K562 (cell line): ENCODE results near the gene PCBD1. TPM values are rescaled to one million over a fixed set of nuclear protein-coding genes. Genes with fewer than 3 reads are reported as not detected.

Experiments
- ATF1 ChIP-seq, 2 experiments: fragments of 450-650 bp in 1 of 2; IDR thresholded peaks; 2 replicates each; pipeline ENCODE4 v1.6.1; 2016; ENCODE audit warnings: missing compliant biosample characterization in 1 of 2, missing genetic modification characterization in 1 of 2
- KLF6 ChIP-seq: fragments of 250-450 bp; sonication (Bioruptor Pico); IDR thresholded peaks from 2 replicates; pipeline ENCODE4 v1.4.0; 2020; ENCODE audit warnings: mild to moderate bottlenecking, moderate library complexity, borderline replicate concordance
- MYC ChIP-seq, 2 experiments: fragments of 250-450 bp in 1 of 2; sonication (Bioruptor Pico) in 1 of 2; IDR thresholded peaks; 2 replicates each; pipeline versions ENCODE4 v1.5.1 to v1.6.1; 2012 to 2021; ENCODE audit warnings: low read depth in 2 of 2, borderline replicate concordance in 1 of 2, improper control_type of control experiment in 1 of 2, low read length in 1 of 2, mild to moderate bottlenecking in 1 of 2, moderate library complexity in 1 of 2
- STAG1 ChIP-seq: sonication (generic); formaldehyde crosslinking; IDR thresholded peaks from 2 replicates; pipeline ENCODE4 v1.5.0; 2020; ENCODE audit warnings: missing genetic modification reagents, borderline replicate concordance
- polyA plus RNA-seq, 8 experiments: library from polyadenylated mRNA; depleted of rRNA in 4 of 8; stranded (reverse) in 5 of 8; unstranded in 3 of 8; fragments of >200 nt; fragmentation: Nextera tagmentation in 2 of 8; fragmentation: Illumina TruSeq in 1 of 8; extraction: Ambion mirVana in 2 of 8; extraction: Trizol in 1 of 8; gene quantifications; 2 replicates each; pipeline versions ENCODE4 v1.2.1 to v1.2.3, GENCODE V29; 2011 to 2014; ENCODE audit warnings: inconsistent platforms in 1 of 8, missing spikeins in 1 of 8
- total RNA-seq, 7 experiments: library from RNA; depleted of rRNA in 6 of 7; stranded (reverse); fragments of >200 nt in 6 of 7; fragmentation: Illumina TruSeq in 2 of 7; extraction: Trizol in 2 of 7; gene quantifications; 2 replicates each; pipeline versions ENCODE4 v1.2.1 to v1.2.3, GENCODE V29; 2011 to 2021; ENCODE audit warnings: low replicate concordance in 1 of 7
- TF ChIP-seq, protein P1 (sequence below): fragments of 200-800 bp; sonication (Bioruptor generic); IDR thresholded peaks from 2 replicates; pipeline ENCODE4 v1.6.1; 2016; ENCODE audit warnings: missing genetic modification characterization, missing compliant biosample characterization
- TF ChIP-seq, protein P2 (sequence below): sonication (generic); formaldehyde crosslinking; IDR thresholded peaks from 2 replicates; pipeline ENCODE4 v1.8.1; 2023; ENCODE audit warnings: mild to moderate bottlenecking, missing genetic modification reagents
- TF ChIP-seq, protein P3 (sequence below): sonication (generic); formaldehyde crosslinking; IDR thresholded peaks from 2 replicates; pipeline ENCODE4 v1.8.1; 2023; ENCODE audit warnings: missing genetic modification reagents, mild to moderate bottlenecking, borderline replicate concordance
- TF ChIP-seq, protein P4 (sequence below): IDR thresholded peaks from 2 replicates; pipeline ENCODE4 v1.6.1; 2011; ENCODE audit warnings: borderline replicate concordance, low read depth, mild to moderate bottlenecking, moderate library complexity, low read length; ENCODE audit not compliant: insufficient read depth, poor library complexity, severe bottlenecking

Gene PCBD1
- total and polyA plus RNA-seq, 9 of the 15 experiments (the other 6 are each of a cell fraction or from before 2014, with no cell fraction given): 14.6 to 109 (median 57.0) TPM

DNA sequence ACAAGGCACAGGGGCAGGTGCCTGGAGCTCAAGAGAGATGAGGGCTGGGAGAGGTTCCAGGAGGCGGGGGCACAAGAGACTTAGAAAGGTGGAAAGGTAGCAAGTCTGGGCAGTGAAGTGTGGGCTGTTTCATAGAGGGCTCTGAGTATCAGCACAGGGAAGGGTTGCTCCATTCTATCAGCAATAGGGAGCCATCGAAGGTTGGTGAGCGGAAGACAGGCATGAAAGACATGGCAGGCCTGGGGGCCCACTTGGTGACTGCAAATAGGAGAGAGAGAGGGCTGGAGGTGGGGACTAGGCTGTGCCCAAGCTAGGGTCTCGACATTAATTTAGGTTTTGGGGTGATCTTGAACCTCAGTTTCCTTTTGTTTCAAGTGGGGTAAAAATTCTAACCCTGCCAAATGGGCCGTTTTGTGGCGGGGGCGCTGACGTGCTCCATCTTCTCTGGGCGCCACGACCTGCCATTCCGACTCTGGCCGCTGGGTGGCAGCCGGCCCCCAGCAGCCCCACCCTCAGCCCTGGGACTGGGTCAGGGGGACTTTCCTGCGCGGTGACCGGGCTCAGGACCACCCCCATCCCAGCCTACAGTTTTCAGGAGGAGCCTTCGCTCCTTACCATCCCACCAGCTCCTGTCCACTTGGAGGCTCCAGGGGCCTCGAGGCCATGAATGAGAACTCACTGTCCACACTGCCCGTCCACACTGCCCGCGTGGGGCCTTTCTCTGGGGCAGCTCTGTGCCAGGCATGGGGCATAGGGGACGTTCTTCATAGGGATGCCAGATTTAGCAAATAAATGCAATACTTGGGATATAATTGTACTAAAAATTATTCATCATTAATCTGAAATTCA is 37.2 kb upstream of the PCBD1 start (continued):
- TF ChIP-seq, protein P1, sequence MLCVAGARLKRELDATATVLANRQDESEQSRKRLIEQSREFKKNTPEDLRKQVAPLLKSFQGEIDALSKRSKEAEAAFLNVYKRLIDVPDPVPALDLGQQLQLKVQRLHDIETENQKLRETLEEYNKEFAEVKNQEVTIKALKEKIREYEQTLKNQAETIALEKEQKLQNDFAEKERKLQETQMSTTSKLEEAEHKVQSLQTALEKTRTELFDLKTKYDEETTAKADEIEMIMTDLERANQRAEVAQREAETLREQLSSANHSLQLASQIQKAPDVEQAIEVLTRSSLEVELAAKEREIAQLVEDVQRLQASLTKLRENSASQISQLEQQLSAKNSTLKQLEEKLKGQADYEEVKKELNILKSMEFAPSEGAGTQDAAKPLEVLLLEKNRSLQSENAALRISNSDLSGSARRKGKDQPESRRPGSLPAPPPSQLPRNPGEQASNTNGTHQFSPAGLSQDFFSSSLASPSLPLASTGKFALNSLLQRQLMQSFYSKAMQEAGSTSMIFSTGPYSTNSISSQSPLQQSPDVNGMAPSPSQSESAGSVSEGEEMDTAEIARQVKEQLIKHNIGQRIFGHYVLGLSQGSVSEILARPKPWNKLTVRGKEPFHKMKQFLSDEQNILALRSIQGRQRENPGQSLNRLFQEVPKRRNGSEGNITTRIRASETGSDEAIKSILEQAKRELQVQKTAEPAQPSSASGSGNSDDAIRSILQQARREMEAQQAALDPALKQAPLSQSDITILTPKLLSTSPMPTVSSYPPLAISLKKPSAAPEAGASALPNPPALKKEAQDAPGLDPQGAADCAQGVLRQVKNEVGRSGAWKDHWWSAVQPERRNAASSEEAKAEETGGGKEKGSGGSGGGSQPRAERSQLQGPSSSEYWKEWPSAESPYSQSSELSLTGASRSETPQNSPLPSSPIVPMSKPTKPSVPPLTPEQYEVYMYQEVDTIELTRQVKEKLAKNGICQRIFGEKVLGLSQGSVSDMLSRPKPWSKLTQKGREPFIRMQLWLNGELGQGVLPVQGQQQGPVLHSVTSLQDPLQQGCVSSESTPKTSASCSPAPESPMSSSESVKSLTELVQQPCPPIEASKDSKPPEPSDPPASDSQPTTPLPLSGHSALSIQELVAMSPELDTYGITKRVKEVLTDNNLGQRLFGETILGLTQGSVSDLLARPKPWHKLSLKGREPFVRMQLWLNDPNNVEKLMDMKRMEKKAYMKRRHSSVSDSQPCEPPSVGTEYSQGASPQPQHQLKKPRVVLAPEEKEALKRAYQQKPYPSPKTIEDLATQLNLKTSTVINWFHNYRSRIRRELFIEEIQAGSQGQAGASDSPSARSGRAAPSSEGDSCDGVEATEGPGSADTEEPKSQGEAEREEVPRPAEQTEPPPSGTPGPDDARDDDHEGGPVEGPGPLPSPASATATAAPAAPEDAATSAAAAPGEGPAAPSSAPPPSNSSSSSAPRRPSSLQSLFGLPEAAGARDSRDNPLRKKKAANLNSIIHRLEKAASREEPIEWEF (CRISPR knock-in tag): no peak
- TF ChIP-seq STAG1 (CRISPR knock-in tag) (peak; percentile 81; the same call in 1 of the 2 replicates), ATF1 (CRISPR knock-in tag; IDR thresholded peaks at IDR 0.05) (no peak), ATF1 (tag; IDR thresholded peaks at IDR 0.05) (peak; percentile 53; the same call in 1 of the 2 replicates), KLF6 (CRISPR knock-in tag) (no peak), MYC (IDR thresholded peaks at IDR 0.05; ENCODE audit: low read depth, low read length) (no peak), MYC (CRISPR knock-in tag; IDR thresholded peaks at IDR 0.05; ENCODE audit: borderline replicate concordance, low read depth) (no peak)
- TF ChIP-seq, protein P2, sequence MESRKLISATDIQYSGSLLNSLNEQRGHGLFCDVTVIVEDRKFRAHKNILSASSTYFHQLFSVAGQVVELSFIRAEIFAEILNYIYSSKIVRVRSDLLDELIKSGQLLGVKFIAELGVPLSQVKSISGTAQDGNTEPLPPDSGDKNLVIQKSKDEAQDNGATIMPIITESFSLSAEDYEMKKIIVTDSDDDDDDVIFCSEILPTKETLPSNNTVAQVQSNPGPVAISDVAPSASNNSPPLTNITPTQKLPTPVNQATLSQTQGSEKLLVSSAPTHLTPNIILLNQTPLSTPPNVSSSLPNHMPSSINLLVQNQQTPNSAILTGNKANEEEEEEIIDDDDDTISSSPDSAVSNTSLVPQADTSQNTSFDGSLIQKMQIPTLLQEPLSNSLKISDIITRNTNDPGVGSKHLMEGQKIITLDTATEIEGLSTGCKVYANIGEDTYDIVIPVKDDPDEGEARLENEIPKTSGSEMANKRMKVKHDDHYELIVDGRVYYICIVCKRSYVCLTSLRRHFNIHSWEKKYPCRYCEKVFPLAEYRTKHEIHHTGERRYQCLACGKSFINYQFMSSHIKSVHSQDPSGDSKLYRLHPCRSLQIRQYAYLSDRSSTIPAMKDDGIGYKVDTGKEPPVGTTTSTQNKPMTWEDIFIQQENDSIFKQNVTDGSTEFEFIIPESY (CRISPR knock-in tag): no peak
- TF ChIP-seq, protein P3, sequence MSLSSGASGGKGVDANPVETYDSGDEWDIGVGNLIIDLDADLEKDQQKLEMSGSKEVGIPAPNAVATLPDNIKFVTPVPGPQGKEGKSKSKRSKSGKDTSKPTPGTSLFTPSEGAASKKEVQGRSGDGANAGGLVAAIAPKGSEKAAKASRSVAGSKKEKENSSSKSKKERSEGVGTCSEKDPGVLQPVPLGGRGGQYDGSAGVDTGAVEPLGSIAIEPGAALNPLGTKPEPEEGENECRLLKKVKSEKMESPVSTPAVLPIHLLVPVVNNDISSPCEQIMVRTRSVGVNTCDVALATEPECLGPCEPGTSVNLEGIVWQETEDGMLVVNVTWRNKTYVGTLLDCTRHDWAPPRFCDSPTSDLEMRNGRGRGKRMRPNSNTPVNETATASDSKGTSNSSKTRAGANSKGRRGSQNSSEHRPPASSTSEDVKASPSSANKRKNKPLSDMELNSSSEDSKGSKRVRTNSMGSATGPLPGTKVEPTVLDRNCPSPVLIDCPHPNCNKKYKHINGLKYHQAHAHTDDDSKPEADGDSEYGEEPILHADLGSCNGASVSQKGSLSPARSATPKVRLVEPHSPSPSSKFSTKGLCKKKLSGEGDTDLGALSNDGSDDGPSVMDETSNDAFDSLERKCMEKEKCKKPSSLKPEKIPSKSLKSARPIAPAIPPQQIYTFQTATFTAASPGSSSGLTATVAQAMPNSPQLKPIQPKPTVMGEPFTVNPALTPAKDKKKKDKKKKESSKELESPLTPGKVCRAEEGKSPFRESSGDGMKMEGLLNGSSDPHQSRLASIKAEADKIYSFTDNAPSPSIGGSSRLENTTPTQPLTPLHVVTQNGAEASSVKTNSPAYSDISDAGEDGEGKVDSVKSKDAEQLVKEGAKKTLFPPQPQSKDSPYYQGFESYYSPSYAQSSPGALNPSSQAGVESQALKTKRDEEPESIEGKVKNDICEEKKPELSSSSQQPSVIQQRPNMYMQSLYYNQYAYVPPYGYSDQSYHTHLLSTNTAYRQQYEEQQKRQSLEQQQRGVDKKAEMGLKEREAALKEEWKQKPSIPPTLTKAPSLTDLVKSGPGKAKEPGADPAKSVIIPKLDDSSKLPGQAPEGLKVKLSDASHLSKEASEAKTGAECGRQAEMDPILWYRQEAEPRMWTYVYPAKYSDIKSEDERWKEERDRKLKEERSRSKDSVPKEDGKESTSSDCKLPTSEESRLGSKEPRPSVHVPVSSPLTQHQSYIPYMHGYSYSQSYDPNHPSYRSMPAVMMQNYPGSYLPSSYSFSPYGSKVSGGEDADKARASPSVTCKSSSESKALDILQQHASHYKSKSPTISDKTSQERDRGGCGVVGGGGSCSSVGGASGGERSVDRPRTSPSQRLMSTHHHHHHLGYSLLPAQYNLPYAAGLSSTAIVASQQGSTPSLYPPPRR (CRISPR knock-in tag): no peak
- TF ChIP-seq, protein P4, sequence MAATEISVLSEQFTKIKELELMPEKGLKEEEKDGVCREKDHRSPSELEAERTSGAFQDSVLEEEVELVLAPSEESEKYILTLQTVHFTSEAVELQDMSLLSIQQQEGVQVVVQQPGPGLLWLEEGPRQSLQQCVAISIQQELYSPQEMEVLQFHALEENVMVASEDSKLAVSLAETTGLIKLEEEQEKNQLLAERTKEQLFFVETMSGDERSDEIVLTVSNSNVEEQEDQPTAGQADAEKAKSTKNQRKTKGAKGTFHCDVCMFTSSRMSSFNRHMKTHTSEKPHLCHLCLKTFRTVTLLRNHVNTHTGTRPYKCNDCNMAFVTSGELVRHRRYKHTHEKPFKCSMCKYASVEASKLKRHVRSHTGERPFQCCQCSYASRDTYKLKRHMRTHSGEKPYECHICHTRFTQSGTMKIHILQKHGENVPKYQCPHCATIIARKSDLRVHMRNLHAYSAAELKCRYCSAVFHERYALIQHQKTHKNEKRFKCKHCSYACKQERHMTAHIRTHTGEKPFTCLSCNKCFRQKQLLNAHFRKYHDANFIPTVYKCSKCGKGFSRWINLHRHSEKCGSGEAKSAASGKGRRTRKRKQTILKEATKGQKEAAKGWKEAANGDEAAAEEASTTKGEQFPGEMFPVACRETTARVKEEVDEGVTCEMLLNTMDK: no peak
